GM12864 (cell line): ENCODE results near the gene DYNC1H1.

Experiments
- DNase-seq: peaks from one replicate; pipeline ENCODE4 v3.0.0-alpha.2; 2011; ENCODE audit warnings: low read depth
- H3K4me3 ChIP-seq: 2 replicates; pipeline ENCODE4 v1.5.1; 2011; ENCODE audit warnings: mild to moderate bottlenecking, low read depth, low read length, control low read depth
- CTCF ChIP-seq: IDR thresholded peaks from 2 replicates; pipeline ENCODE4 v1.5.1; 2011; ENCODE audit warnings: low read depth, mild to moderate bottlenecking, moderate library complexity, low read length, control low read depth, inconsistent platforms; ENCODE audit errors: missing control alignments

Gene DYNC1H1

DNA sequence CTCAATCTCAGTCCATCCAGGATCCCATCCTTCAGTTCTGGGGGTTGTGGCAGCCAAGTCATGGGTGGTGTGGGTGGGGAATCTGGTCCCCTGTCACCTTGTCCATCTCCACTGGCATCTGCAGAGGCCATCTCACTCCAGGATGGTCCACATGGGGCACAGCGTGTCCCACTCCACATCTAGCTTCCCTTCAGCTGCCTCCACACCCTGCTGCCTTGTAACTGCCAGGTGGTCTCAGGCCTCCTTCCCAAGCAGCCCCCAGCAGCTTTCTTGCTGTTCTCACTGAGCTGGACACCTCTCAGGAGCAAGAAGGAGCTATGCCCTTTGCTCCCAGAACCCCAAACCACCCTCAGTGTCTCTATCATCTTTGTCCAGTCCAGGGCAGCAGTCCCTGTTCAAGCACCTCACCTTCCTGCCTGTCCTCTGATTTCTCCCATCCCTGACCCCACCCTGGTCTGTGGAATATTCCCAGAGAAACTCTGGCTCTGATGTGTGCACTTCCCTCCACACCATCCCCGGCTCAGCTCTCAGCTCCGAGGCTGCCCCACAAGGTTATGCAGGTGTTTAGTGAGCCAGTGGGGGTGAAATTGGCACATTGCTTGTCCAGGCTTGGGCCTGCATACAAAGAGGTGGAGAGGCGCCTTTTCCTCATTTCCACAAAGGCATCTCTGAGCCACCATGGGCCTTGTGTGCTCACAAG is 13.7 kb upstream of the DYNC1H1 start:
- no peak for TF ChIP-seq CTCF
- no peak for DNase-seq
- no peak overlapping the region for H3K4me3 ChIP-seq

DNA sequence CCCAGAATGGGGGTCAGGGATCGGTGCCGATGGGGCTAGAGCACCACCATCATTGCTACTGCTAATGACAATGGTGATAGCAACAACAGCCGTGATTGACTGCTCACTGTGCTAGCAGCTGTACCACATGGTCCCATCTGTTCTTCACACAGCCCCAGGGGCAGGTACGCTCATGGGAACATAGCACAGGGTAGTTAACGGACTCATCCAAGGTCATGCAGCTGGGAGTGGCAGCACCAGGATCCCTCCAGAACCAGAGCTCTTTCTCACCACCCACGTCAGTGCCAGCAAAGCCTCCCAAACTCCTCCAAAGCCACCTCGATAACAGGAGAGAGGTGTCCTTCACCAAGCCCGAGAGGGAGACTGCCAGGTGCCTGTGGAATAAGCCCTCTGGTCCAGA is 11.2 kb upstream of the DYNC1H1 start:
- DNase-seq, result no peak
- no peak overlapping the region for H3K4me3 ChIP-seq
- no peak for TF ChIP-seq CTCF

DNA sequence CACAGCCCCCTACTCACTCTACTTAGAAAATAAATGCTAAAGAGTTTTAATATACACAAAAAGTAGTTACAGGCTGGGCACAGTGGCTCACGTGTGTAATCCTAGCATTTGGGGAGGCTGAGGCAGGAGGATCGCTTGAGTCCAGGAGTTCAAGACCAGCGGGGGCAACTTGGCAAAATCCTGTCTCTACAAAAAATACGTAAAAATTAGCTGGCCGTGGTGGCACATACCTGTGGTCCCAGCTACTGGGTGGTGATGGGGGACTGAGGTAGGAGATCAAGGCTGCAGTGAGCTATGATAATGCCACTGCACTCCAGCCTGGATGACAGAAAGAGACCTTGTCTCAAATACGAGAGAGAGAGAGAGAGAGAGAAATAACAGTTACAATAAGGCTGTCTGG is 9.9 kb upstream of the DYNC1H1 start:
- no peak for DNase-seq
- no peak overlapping the region for H3K4me3 ChIP-seq
- TF ChIP-seq CTCF, result no peak

DNA sequence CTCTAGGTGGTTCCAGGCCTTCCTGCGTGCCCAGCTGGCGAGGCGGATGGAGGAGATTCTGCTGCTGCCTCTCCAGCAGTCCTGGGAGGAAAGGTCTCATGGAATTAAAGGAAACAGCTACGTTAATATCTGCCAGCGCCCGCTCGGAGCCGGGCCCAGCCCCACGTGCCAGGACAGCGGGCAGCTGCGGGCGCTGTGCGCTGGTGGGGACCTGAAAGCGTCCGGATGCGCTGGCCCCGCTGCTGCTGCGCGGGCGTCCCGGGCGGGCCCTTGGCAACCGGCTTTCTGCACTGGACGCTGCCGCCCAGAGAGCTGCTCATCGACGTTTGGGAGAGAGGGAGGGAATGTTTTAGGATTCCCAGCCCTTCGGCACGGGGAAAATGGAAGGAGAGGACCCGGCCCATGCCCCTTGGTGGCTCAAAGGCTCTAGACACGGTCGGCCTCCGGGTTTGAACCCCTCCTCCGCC is 8.6 kb upstream of the DYNC1H1 start:
- H3K4me3 ChIP-seq, result no peak overlapping the region
- no peak for DNase-seq
- no peak for TF ChIP-seq CTCF

DNA sequence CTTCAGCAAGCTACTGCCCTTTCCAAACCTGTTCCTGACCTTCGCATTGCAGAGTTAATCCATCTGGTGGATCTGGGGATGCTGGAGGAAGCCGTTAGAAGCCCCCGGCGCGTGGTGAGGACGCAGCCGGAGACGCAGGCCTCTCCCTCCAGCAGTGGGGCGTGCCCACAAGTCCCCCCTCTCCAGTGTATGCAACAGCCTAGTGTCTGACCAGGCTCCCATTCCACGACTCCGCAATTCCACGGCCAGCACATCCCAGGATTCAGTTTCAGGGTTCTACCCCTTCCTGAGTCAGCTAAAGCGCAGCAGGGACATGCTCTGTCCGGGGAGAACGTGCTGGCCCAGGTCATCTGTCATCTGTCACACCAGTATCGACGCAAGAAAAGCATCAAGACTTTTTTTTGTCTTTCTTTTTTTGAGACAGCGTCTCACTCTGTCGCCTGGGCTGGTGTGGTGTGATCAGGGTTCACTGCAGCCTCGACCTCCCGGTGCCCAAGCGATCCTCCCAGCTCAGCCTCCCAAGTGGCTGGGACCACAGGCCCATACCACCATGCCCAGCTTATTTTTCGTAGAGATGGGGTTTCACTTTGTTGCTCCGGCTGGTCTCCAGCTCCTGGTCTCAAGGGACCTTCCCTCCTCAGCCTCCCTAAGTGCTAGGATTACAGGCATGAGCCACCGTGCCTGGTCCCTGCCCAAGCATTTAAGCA is 8.0 kb upstream of the DYNC1H1 start:
- no peak for TF ChIP-seq CTCF
- no peak overlapping the region for H3K4me3 ChIP-seq
- DNase-seq, result no peak

GRCh38 chr14:101957406-101958234 is 6.8 kb upstream of the DYNC1H1 start:
- no peak for TF ChIP-seq CTCF
- H3K4me3 ChIP-seq, result no peak overlapping the region

More at GRCh38 chr14:101957406-101958234, 6.8 kb upstream of the DYNC1H1 start:
- DNase-seq, result no peak
